Measurements from ENCODE around the gene TSR3. TPM values are rescaled to one million over a fixed set of nuclear protein-coding genes. Genes with fewer than 3 reads are reported as not detected.

Gene TSR3
- polyA plus RNA-seq, 1 of the 3 experiments (the other 2 are of a cell fraction): 87.3 TPM

GRCh38 chr16:1345651-1346421, 5.8 kb downstream of the TSR3 start (continued):
- no peak for TF ChIP-seq ZBTB33 (IDR thresholded peaks at IDR 0.05; ENCODE audit: borderline replicate concordance, low read depth)
- TF ChIP-seq RCOR1 (IDR thresholded peaks at IDR 0.05; ENCODE audit: low read length): no peak
- no peak for TF ChIP-seq REST (IDR thresholded peaks at IDR 0.05; ENCODE audit: low read depth, low read length)
- TF ChIP-seq GABPA (IDR thresholded peaks at IDR 0.05; ENCODE audit: low read depth): no peak
- TF ChIP-seq EZH2phosphoT487 (IDR thresholded peaks at IDR 0.05; ENCODE audit: borderline replicate concordance, low read depth): no peak
- no peak for TF ChIP-seq PBX3 (IDR thresholded peaks at IDR 0.05)
- no peak for TF ChIP-seq TEAD4 (IDR thresholded peaks at IDR 0.05; ENCODE audit: borderline replicate concordance, insufficient read depth)
- TF ChIP-seq FOXM1 (IDR thresholded peaks at IDR 0.05; ENCODE audit: low read depth): no peak
- TF ChIP-seq MAX (IDR thresholded peaks at IDR 0.05; ENCODE audit: low read depth): no peak
- TF ChIP-seq NFIC (IDR thresholded peaks at IDR 0.05; ENCODE audit: borderline replicate concordance): no peak

- H3F3A ChIP-seq (replicated peaks; ENCODE audit: insufficient read depth): no peaks in the 10 kb centered on the region
- H3K4me2 ChIP-seq: no peak overlapping the region
- no peaks in the 10 kb centered on the region for H4K20me1 ChIP-seq (ENCODE audit: insufficient read depth)
- WGBS (ENCODE audit: low lambda C conversion rate): 51% methylated on average over 5 of the region's 11 CpGs
- H3K9ac ChIP-seq: no peak overlapping the region
- no peak overlapping the region for H3K27ac ChIP-seq (ENCODE audit: low read depth in 2 of 2, low read length in 1 of 2)
- no peaks in the 10 kb centered on the region for H3K9me2 ChIP-seq
- no peak overlapping the region for H2AFZ ChIP-seq (ENCODE audit: low read depth)
- no peak for DNase-seq
- CTCF ChIA-PET: interaction anchor here (1.0 to 2.6 kb wide), 4 partner anchors 12 to 18 kb away, joined by 3 to 9 read pairs (median 4); partner anchors contain the start of gene BAIAP3
- no peak overlapping the region for H3K4me3 ChIP-seq (ENCODE audit: low read depth in 2 of 2, low read length in 1 of 2)
- H3K79me2 ChIP-seq (ENCODE audit: insufficient read depth): peaks cover 2% of the 10 kb centered on the region; the same call in 1 of the 2 replicates
- H3K9me3 ChIP-seq: no peaks in the 10 kb centered on the region
- H3K27me3 ChIP-seq (ENCODE audit: insufficient read depth): peaks cover 15% of the 10 kb centered on the region
- no peak for TF ChIP-seq USF2 (IDR thresholded peaks at IDR 0.05; ENCODE audit: borderline replicate concordance, low read depth, low read length)
- TF ChIP-seq FOXJ3 (CRISPR knock-in tag; IDR thresholded peaks at IDR 0.05): no peak
- no peak for TF ChIP-seq EZH2phosphoT487 (IDR thresholded peaks at IDR 0.05; ENCODE audit: borderline replicate concordance, low read depth)
- TF ChIP-seq ELF1 (IDR thresholded peaks at IDR 0.05): no peak
- TF ChIP-seq PBX3 (IDR thresholded peaks at IDR 0.05): no peak
- H3K36me3 ChIP-seq (replicated peaks in 1 of 2; ENCODE audit: control insufficient read depth in 1 of 2, insufficient read depth in 2 of 2, low read length in 1 of 2): peaks cover 0 to 19% of the 10 kb centered on the region in 2 experiments
- peaks cover 0 to 18% of the 10 kb centered on the region in 2 experiments; a peak in 1 of 4 replicates for H3K4me1 ChIP-seq (ENCODE audit: control insufficient read depth in 1 of 2, insufficient read depth in 2 of 2, low read depth in 1 of 2, low read length in 1 of 2)
- POLR2A ChIA-PET: interaction anchor here (1.1 to 1.3 kb wide), 2 partner anchors 9 to 76 kb away, joined by 3 to 4 read pairs; partner anchors contain the start of gene UQCC4
Observed at GRCh38 chr16:1345087-1345486, 6.6 kb downstream of the TSR3 start.

Measured in SK-N-SH (cell line).